ENCODE measurements around the gene ANKH. TPM values are rescaled to one million over a fixed set of nuclear protein-coding genes. Genes with fewer than 3 reads are reported as not detected.

Gene ANKH
- total and polyA plus RNA-seq, 10 of the 15 experiments (the other 5 are each of a cell fraction or from before 2014, with no cell fraction given): 2.1 to 43.9 (median 14.4) TPM

DNA sequence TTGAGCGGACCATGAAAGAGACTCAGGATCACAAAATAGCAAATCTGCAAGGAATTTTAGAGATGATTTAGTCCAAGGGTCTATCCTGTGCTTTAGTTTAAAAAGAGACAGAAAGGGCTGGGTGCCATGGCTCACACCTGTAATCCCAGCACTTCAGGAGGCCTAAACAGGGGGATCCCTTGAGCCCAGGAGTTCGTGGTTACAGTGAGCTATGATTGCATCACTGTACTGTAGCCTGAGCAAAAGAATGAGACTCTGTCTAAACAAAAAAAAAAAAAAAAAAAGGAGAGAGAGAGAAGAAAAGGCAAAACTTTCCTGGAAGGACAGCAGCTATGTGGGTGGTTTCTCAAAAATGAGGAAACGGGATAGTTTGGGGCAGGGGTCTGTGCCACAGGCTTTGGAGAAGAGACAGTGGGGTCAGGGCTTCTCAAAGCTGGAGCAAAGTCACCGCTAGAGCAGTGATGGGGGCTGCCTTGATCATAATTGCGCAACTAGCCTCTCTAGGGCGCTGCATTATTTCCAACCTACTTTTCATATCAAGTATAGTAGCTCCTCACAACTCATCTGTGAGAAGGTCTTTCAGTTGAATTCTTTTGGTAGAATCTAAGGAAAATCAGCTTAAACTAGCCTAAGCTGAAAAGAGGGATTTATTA is 8.5 kb upstream of the ANKH start:
- ChIA-PET RAD21 (ENCODE audit: unreplicated experiment) (no interaction called here), CTCF (interaction anchor here (1.2 kb wide), 1 partner anchor 153 kb away, joined by 3 read pairs; no protein-coding TSS in a partner anchor), SMC1A (ENCODE audit: uncharacterized antibody, unreplicated experiment) (interaction anchor here (1.0 to 1.9 kb wide), 3 partner anchors 12 to 153 kb away, joined by 3 to 9 read pairs (median 3); no protein-coding TSS in a partner anchor), POLR2A (interaction anchor here (0.7 kb wide), 1 partner anchor 12 kb away, joined by 3 read pairs; no protein-coding TSS in a partner anchor)
- BruUV-seq (replicated peaks): no TSS peak
- in situ Hi-C loops (cut with MboI) (no loop called here), intact Hi-C loops (cut with micrococcal nuclease; ENCODE audit: unreplicated experiment) (no loop called here)
- H3K27me3 ChIP-seq (replicated peaks in 1 of 2; ENCODE audit: control insufficient read depth in 2 of 2, insufficient read depth in 2 of 2, low read length in 1 of 2): no peaks in the 10 kb centered on the region
- H3K36me3 ChIP-seq (ENCODE audit: control insufficient read depth in 2 of 2, insufficient read depth in 2 of 2, low read length in 1 of 2): no peaks in the 10 kb centered on the region
- TF ChIP-seq NR2C2 (IDR thresholded peaks at IDR 0.05; ENCODE audit: borderline replicate concordance, control insufficient read depth, insufficient read length, low read depth): no peak
- no peak for TF ChIP-seq PAX5 (IDR thresholded peaks at IDR 0.05; ENCODE audit: borderline replicate concordance, low read depth, low read length)
- TF ChIP-seq NFXL1 (IDR thresholded peaks at IDR 0.05; ENCODE audit: borderline replicate concordance): no peak
- no peak for TF ChIP-seq SP1 (IDR thresholded peaks at IDR 0.05; ENCODE audit: low read depth, low read length)
- no peak for TF ChIP-seq STAT1 (conservative IDR thresholded peaks at IDR 0.05)
- no peak for TF ChIP-seq RUNX3 (IDR thresholded peaks at IDR 0.05; ENCODE audit: low read length)
- TF ChIP-seq IRF4 (IDR thresholded peaks at IDR 0.05; ENCODE audit: low read depth, low read length): no peak
- TF ChIP-seq RBBP5 (conservative IDR thresholded peaks at IDR 0.05): no peak
- no peaks in the 10 kb centered on the region for H4K20me1 ChIP-seq (ENCODE audit: control insufficient read depth, insufficient read depth)
- no peak overlapping the region for H3K27ac ChIP-seq (ENCODE audit: control insufficient read depth, insufficient read depth)
- no peaks in the 10 kb centered on the region for H3K4me1 ChIP-seq (ENCODE audit: control insufficient read depth, insufficient read depth, low read length)
- no peak for FAIRE-seq
- H3K4me2 ChIP-seq (ENCODE audit: control insufficient read depth, insufficient read depth): no peak overlapping the region
- no peak for DNase-seq (ENCODE audit: low read depth, low spot score)
- no peak overlapping the region for H3K4me3 ChIP-seq
- WGBS (ENCODE audit: insufficient coverage, insufficient replicate concordance, low lambda C conversion rate, missing lambda C conversion rate): 43% methylated on average over 6 of the region's 6 CpGs
- no peak for ATAC-seq
- H2AFZ ChIP-seq (ENCODE audit: control insufficient read depth, low read depth, low read length): no peak overlapping the region
- no peaks in the 10 kb centered on the region for H3K79me2 ChIP-seq (ENCODE audit: control insufficient read depth, insufficient read depth, low read length)
- H3K9me3 ChIP-seq (replicated peaks; ENCODE audit: control insufficient read depth, insufficient read depth, low read length): no peaks in the 10 kb centered on the region
- no peak overlapping the region for H3K9ac ChIP-seq (ENCODE audit: control insufficient read depth, insufficient read depth, low read length)

DNA sequence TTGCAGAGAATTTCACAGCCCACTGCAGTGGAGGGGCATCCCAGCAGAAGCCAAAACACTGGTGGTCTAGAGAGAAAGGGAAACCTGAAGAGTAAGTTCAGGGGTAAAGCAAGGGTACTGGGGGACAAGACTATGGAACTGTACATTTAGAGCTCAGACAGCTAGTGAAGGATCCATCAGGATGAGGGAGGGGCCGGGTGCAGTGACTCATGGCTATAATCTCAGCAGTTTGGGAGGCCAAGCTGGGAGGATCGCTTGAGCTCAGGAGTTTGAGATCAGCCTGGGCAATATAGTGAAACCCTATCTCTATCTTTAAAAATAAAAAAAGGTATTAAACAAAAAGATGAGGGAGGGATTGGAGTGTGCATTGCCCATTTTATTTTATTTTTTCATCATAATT is 7.8 kb upstream of the ANKH start:
- ATAC-seq (no peak), DNase-seq (ENCODE audit: low read depth, low spot score) (no peak), FAIRE-seq (no peak)
- no peak overlapping the region for H3K27ac ChIP-seq (ENCODE audit: control insufficient read depth, insufficient read depth)
- no peaks in the 10 kb centered on the region for H4K20me1 ChIP-seq (ENCODE audit: control insufficient read depth, insufficient read depth)
- CTCF ChIA-PET: no interaction called here
- H3K36me3 ChIP-seq (ENCODE audit: control insufficient read depth in 2 of 2, insufficient read depth in 2 of 2, low read length in 1 of 2): no peaks in the 10 kb centered on the region
- no peaks in the 10 kb centered on the region for H3K9me3 ChIP-seq (replicated peaks; ENCODE audit: control insufficient read depth, insufficient read depth, low read length)
- no peaks in the 10 kb centered on the region for H3K27me3 ChIP-seq (replicated peaks in 1 of 2; ENCODE audit: control insufficient read depth in 2 of 2, insufficient read depth in 2 of 2, low read length in 1 of 2)
- H3K4me1 ChIP-seq (ENCODE audit: control insufficient read depth, insufficient read depth, low read length): no peaks in the 10 kb centered on the region
- no TSS peak for BruUV-seq (replicated peaks)
- H3K4me2 ChIP-seq (ENCODE audit: control insufficient read depth, insufficient read depth): no peak overlapping the region
- no peaks in the 10 kb centered on the region for H3K79me2 ChIP-seq (ENCODE audit: control insufficient read depth, insufficient read depth, low read length)
- intact Hi-C loops (cut with micrococcal nuclease; ENCODE audit: unreplicated experiment) (no loop called here), in situ Hi-C loops (cut with MboI) (no loop called here)
- H2AFZ ChIP-seq (ENCODE audit: control insufficient read depth, low read depth, low read length): no peak overlapping the region
- H3K9ac ChIP-seq (ENCODE audit: control insufficient read depth, insufficient read depth, low read length): no peak overlapping the region
- SMC1A ChIA-PET (ENCODE audit: uncharacterized antibody, unreplicated experiment): interaction anchor here (0.6 to 1.9 kb wide), 2 partner anchors 11 to 53 kb away, joined by 3 to 9 read pairs; no protein-coding TSS in a partner anchor
- H3K4me3 ChIP-seq: no peak overlapping the region
- WGBS (ENCODE audit: insufficient coverage, insufficient replicate concordance, low lambda C conversion rate, missing lambda C conversion rate): 53% methylated on average over 2 of the region's 2 CpGs
- RAD21 ChIA-PET (ENCODE audit: unreplicated experiment): no interaction called here
- POLR2A ChIA-PET: interaction anchor here (0.7 kb wide), 1 partner anchor 11 kb away, joined by 3 read pairs; no protein-coding TSS in a partner anchor
- TF ChIP-seq, protein P1, sequence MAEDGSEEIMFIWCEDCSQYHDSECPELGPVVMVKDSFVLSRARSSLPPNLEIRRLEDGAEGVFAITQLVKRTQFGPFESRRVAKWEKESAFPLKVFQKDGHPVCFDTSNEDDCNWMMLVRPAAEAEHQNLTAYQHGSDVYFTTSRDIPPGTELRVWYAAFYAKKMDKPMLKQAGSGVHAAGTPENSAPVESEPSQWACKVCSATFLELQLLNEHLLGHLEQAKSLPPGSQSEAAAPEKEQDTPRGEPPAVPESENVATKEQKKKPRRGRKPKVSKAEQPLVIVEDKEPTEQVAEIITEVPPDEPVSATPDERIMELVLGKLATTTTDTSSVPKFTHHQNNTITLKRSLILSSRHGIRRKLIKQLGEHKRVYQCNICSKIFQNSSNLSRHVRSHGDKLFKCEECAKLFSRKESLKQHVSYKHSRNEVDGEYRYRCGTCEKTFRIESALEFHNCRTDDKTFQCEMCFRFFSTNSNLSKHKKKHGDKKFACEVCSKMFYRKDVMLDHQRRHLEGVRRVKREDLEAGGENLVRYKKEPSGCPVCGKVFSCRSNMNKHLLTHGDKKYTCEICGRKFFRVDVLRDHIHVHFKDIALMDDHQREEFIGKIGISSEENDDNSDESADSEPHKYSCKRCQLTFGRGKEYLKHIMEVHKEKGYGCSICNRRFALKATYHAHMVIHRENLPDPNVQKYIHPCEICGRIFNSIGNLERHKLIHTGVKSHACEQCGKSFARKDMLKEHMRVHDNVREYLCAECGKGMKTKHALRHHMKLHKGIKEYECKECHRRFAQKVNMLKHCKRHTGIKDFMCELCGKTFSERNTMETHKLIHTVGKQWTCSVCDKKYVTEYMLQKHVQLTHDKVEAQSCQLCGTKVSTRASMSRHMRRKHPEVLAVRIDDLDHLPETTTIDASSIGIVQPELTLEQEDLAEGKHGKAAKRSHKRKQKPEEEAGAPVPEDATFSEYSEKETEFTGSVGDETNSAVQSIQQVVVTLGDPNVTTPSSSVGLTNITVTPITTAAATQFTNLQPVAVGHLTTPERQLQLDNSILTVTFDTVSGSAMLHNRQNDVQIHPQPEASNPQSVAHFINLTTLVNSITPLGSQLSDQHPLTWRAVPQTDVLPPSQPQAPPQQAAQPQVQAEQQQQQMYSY (CRISPR knock-in tag; IDR thresholded peaks at IDR 0.05): no peak
- TF ChIP-seq, protein P2, sequence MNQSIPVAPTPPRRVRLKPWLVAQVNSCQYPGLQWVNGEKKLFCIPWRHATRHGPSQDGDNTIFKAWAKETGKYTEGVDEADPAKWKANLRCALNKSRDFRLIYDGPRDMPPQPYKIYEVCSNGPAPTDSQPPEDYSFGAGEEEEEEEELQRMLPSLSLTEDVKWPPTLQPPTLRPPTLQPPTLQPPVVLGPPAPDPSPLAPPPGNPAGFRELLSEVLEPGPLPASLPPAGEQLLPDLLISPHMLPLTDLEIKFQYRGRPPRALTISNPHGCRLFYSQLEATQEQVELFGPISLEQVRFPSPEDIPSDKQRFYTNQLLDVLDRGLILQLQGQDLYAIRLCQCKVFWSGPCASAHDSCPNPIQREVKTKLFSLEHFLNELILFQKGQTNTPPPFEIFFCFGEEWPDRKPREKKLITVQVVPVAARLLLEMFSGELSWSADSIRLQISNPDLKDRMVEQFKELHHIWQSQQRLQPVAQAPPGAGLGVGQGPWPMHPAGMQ (IDR thresholded peaks at IDR 0.05; ENCODE audit: borderline replicate concordance): no peak

Measured in GM12878 (cell line).